GM19455 (cell line): ENCODE data around the gene ADAMTSL3.
A peak's percentile ranks its signal among the peaks of the same experiment; 100 is the strongest.
"Not testable (repeated sequence)": the region's sequence is repeated elsewhere in the genome, so short reads cannot be mapped to it uniquely, and the experiment has no call there.

ENCODE experiments used
- ATAC-seq: cut with Tn5 transposase; IDR thresholded peaks from one replicate; pipeline ENCODE4 v1.9.1; 2021; ENCODE audit not compliant: unreplicated experiment

Gene ADAMTSL3

GRCh38 chr15:83956887-83957286 lies 303.0 kb downstream of the ADAMTSL3 start:
- ATAC-seq: no peak

DNA sequence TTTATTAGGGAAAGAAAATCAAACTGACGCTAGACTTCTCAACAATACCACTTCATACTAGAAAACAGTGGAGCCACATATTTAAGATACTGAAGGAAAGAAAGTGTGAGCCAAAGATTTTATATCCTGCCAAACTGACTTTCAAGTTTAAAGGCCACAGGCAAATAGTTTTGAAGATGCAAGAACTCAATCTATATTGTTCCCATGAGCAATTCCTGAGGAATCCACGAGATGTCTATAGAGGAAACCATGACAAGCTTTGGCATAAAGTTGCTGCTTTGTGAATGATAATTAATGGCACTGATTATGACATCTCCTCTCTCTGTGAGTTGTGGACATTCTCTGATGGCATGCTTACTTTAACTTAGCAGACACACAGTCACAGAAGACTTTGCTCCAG lies 305.6 kb downstream of the ADAMTSL3 start:
- ATAC-seq: no peak

- ATAC-seq: no peak
These were observed 306.4 kb downstream of the ADAMTSL3 start for GRCh38 chr15:83960192-83960829.

DNA sequence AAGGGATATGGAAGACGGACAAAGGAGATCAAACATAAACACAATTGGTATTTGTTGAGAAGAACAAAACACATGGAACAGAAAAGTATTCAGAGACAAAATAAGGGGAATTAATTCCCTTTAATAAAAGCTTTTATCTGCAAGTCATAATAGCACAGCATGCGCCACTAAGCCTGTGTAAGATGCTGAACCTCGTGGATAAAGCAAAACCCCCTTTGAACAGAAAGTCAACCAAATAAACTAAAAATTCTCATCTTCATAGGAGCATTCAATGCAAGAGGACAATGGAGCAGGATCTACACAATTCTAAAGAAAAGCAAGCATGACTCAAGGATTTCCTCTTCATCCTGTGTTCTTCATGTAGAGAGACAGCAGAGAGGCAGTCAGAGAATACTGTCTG lies 307.4 kb downstream of the ADAMTSL3 start:
- no peak for ATAC-seq

DNA sequence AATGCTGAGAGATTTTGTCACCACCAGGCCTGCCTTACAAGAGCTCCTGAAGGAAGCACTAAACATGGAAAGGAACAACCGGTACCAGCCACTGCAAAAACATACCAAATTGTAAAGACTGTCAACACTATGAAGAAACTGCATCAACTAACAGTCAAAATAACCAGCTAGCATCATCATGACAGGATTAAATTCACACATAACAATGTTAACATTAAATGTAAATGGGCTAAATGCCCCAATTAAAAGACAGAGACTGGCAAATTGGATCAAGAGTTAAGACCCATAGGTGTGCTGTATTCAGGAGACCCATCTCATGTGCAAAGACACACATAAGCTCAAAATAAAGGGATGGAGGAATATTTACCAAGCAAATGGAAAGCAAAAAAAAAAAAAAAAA lies 311.0 kb downstream of the ADAMTSL3 start:
- not testable (repeated sequence) for ATAC-seq

DNA sequence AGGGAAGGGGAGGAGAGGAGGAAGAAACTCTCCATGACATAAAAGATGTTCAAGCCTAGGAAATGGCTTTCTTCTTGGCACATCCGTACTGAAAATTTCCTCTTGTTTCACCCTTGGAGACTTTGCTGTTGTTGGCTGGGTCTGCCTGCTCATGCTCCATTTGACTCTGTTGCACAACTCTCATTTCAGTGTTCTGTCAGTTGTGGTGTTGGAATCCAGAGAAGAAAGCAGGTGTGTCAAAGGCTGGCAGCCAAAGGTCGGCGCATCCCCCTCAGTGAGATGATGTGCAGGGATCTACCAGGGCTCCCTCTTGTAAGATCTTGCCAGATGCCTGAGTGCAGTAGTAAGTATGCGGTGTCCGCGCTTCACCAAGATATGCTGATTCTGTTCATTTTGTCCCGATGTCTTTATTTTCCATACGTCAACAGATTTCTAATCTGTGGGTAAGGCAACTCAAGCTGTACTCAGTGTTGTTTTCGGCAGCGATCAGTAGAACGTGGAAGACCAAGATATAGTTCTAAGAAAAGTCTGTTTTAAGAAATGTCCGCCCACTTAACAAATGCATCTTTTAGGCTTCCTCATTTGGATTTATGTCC lies 316.5 kb downstream of the ADAMTSL3 start:
- ATAC-seq: no peak

DNA sequence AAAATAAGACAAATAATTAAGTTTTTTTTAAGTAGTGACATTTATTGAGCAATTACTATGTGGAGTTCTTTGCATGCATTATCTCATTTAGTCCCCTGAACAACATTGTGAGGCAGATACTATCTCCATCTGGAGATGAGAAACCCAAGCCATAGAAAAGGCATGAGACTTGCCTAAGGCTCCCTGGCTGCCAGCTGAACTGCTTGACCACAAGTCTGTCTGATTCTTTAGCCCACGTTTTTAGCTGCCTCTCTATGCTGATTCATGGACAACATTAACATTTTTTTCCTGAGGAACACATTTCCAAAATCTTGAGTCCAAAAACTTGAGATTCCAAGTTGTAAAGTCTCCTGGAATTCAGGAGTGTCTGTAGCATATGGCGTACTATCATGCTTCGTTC lies 318.1 kb downstream of the ADAMTSL3 start:
- no peak for ATAC-seq

DNA sequence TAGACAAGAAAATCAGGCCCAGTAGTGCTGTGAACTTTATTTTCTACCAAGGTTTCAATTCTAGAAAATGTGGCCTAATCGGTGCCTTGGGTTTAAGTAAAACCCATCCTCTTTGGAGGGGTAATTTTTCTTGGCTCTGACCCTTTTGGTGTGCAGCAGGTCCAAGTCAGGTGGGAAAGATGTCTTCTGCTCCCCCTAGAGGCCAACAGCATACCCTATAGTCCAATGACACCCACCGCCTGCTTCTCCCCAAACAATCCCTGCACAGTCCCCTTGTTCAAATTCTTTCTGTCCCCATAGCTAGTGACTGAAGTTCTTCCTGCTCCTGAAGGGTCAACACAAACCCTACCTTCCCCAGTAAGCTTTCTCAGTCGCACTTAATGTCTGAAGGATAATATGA lies 319.9 kb downstream of the ADAMTSL3 start:
- ATAC-seq: peak; percentile 66

DNA sequence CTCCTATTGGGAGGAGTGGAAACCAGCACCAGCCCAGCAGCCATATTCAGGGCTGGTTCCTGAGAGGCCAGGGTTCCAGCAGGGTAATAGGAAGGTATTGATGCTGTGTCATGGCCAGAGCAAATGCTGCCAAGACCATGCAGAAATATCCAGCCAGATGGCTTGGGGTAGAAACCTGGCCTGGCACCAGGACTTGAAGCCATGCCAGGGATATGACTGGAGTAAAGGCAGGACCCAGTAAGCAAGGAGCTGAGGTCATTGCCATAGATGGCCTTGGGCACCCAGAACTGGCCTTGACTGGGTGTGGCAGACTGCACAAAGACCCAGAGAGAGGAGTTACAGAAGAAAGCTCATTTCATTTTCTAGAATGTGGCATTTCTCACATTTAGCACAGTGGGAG lies 324.1 kb downstream of the ADAMTSL3 start:
- ATAC-seq: no peak

DNA sequence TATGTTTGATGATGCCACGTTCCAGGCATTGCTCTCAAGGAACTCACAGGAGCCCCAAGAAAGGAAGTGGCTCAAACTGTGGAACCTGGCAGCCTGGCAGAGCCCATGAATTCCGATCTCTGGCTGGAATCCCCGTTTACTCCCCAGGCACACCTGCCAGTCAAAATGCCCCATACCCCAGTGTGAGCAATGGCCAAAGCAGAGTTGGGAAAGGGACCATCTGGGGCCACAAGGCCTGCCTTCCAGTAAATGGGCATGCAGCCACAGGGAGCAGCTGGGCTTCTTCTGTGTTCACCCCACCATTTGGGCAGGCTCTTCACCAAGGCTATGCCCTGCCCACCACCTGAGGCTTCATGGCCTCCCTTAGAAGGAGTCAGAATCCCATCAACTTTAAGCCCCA lies 324.7 kb downstream of the ADAMTSL3 start:
- no peak for ATAC-seq

DNA sequence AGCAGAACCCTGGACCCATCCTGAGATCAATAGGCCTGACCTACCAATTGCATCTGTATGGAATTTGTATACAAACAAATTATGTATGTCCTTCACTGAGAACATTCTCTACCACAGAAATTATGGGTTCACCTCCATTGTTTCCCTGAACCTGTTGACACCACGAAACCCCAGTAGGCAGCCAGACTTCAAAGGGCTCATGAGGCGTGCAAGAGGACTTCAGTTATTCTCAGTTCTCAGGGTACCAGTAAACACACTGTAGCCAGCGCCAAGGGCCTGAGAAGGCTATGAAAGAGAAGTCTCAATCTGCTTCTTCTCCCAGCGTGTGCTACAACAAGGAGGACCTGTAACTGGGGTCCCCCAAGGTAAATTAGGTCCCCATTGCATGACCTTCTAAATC lies 326.7 kb downstream of the ADAMTSL3 start:
- ATAC-seq: no peak

- no peak for ATAC-seq
These were observed 328.8 kb downstream of the ADAMTSL3 start for GRCh38 chr15:83982748-83983147.

- ATAC-seq: peak; percentile 86
These were observed 329.9 kb downstream of the ADAMTSL3 start for GRCh38 chr15:83983634-83984458.

DNA sequence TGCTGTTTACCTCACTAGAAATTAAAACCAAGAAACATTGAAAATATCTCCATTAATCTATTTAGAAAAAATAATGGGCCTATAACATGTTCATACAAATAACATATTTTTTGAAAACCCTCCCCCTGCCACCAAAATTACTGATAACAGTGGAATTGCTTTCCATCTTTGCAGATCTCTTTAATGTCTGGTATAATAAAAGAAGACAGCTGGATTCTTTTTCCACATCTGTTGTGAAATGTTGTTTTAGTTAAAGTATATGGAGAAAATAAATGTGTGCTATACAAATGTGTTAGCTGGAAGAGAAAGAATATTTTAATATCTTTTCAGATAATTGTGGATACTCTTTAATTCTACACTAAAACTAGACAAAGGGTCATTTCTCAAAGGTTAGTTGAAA lies 330.7 kb downstream of the ADAMTSL3 start:
- ATAC-seq: no peak

- ATAC-seq: no peak
These were observed 337.2 kb downstream of the ADAMTSL3 start for GRCh38 chr15:83991163-83991562.

GRCh38 chr15:83992324-83993031 lies 338.6 kb downstream of the ADAMTSL3 start:
- peak; percentile 74 for ATAC-seq

GRCh38 chr15:83993591-83993990 lies 339.7 kb downstream of the ADAMTSL3 start:
- ATAC-seq: no peak

GRCh38 chr15:83998486-83998885 lies 344.6 kb downstream of the ADAMTSL3 start:
- no peak for ATAC-seq

GRCh38 chr15:83999396-84000135 lies 345.6 kb downstream of the ADAMTSL3 start:
- ATAC-seq: no peak

DNA sequence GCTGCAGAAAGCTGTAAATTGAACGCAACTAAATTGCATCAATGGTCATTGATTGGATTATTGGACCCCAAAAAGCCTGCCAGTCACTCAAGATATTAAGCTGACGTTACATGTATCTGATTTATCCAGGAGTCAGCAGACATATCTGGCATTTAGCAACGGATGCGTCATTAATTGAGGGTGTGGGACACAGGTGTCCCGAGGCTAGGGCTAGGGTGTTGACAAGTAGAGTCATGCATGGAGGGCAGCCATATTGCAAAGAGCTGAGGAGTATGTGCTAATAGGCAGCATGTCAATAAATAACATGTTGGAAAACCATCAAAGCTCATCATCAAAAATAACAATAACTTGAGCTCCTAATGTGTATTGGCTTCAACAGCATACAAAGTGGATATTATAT lies 347.1 kb downstream of the ADAMTSL3 start:
- no peak for ATAC-seq

GRCh38 chr15:84001655-84002054 lies 347.7 kb downstream of the ADAMTSL3 start:
- no peak for ATAC-seq
